IPS-NIHi11 (cell line): ENCODE measurements around the gene QSOX1.
"Not testable (repeated sequence)": the region's sequence is repeated elsewhere in the genome, so short reads cannot be mapped to it uniquely, and the experiment has no call there.

ENCODE experiments used
- DNase-seq: peaks from one replicate; pipeline ENCODE4 v3.0.0; 2012; ENCODE audit warnings: mixed read lengths, low spot score

QSOX1 gene, protein sequence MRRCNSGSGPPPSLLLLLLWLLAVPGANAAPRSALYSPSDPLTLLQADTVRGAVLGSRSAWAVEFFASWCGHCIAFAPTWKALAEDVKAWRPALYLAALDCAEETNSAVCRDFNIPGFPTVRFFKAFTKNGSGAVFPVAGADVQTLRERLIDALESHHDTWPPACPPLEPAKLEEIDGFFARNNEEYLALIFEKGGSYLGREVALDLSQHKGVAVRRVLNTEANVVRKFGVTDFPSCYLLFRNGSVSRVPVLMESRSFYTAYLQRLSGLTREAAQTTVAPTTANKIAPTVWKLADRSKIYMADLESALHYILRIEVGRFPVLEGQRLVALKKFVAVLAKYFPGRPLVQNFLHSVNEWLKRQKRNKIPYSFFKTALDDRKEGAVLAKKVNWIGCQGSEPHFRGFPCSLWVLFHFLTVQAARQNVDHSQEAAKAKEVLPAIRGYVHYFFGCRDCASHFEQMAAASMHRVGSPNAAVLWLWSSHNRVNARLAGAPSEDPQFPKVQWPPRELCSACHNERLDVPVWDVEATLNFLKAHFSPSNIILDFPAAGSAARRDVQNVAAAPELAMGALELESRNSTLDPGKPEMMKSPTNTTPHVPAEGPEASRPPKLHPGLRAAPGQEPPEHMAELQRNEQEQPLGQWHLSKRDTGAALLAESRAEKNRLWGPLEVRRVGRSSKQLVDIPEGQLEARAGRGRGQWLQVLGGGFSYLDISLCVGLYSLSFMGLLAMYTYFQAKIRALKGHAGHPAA

GRCh38 chr1:180154325-180155181 lies at the start of gene QSOX1:
Gene QSOX1 (plus strand): TSS chr1:180154869. CDS start chr1:180154908, 39 bp downstream.
- peak; percentile 100 for DNase-seq

- no peak for DNase-seq
These were observed 42.6 kb upstream of the QSOX1 start for GRCh38 chr1:180112091-180112490.

DNA sequence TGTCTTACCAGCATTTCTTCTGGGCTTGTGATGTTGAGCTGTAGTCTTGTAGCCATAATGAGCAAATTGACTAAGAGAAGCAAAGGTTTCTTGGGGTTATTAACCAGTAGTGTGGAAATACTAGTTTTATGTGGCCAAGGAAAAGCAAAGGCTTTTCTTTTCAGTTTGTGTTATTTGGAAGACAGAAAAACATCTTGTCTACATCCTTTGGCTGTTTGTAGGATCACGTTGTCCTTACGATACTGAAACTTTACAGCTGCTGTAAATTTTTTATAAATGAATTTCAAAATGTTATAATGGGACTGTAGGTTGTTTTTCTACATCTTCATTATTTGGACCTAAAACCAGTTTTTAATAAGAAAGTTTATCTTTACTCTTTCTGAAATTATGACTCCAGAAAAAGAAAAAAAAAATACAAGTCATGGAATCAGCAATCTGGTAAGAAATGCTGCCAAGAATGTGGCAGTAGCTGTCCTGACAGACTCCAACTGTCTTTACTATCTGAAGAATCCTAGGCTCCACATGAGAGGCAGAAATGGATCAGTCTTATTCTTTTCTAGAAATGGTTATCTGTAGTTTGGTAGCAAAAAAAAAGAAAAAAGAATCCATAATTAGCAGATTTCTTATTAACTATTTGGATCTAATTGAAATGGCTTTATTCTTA lies 41.6 kb upstream of the QSOX1 start:
- no peak for DNase-seq

GRCh38 chr1:180114396-180114945 lies 40.2 kb upstream of the QSOX1 start:
- DNase-seq: no peak

GRCh38 chr1:180116964-180117763 lies 37.5 kb upstream of the QSOX1 start:
- DNase-seq: no peak

GRCh38 chr1:180117764-180118116 lies 36.9 kb upstream of the QSOX1 start:
- DNase-seq: no peak

DNA sequence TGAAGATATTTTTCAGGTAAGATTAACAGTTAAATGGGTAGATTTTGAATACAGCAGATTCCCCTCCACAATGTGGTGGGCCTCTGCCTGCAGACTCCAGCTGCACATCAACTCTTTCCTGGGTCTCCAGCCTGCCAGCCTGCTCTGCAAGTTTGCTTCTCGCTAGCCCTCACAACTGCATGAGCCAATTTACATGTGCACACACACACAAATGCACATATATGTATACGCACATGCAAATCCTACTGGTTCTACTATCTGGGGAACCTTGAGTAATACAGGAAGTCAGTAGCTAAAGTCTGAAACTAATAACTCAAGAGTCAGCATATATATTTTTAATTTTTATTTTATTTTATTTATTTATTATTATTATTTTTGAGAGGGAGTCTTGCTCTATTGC lies 34.8 kb upstream of the QSOX1 start:
- no peak for DNase-seq

DNA sequence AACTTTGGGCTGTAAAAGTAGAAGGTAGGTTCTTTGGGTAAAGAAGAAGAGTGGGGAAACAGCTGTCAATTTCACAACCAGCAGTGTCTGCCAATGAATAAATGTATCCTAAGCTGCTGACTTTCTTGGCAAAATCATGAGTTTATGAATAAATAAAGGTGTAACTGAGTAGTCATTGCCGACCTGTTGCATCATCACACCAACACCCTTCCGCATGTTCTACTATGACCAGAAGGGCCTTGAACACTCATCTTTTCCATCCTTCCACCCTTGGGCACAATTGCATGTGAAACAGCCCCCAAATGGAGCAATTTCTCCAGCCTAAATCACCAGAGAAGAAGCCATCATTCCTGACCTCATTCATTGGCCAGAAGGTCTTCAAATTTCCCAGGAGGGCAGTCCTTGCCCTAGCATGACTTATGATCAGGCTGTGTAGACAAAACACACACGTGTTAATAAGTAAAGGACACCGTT lies 31.2 kb upstream of the QSOX1 start:
- DNase-seq: no peak

GRCh38 chr1:180130651-180131050 lies 24.0 kb upstream of the QSOX1 start:
- no peak for DNase-seq

- no peak for DNase-seq
These were observed 23.2 kb upstream of the QSOX1 start for GRCh38 chr1:180131510-180131909.

DNA sequence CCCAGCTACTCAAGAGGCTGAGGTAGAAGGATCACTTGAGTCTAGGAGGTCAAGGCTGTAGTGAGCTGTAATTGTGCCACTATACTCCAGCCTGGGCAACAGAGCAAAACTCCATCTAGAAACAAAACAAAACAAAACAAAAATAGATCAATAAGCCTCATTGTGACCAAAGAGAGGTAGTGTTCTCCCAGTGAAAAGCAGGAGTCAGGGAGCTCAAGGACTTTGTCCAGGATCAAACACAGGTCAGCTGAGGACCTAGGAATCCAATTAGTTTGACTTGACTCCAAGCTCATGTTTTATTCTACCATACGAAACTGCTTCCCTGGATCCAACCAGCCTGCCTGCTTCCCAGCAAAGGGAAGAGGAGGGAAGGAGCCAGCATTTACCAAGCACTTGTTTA lies 21.5 kb upstream of the QSOX1 start:
- no peak for DNase-seq

DNA sequence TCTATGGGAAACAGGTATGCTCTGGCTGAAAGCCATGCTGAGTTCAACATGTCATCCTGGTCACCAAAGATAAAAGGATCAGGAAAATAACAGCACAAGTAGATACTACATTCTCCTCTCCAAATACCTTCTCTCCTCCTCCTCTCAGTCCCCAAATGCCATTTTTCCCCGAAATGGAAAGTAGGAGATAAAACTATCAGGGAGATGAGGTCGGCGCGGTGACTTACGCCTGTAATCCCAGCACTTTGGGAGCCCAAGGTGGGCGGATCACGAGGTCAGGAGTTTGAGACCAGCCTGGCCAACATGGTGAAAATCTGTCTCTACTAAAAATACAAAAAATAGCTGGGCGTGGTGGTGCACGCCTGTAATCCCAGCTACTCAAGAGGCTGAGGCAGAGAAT lies 21.0 kb upstream of the QSOX1 start:
- not testable (repeated sequence) for DNase-seq

- no peak for DNase-seq
These were observed 19.1 kb upstream of the QSOX1 start for GRCh38 chr1:180135535-180135934.

GRCh38 chr1:180136331-180136967 lies 18.2 kb upstream of the QSOX1 start:
- no peak for DNase-seq

- no peak for DNase-seq
These were observed 17.7 kb upstream of the QSOX1 start for GRCh38 chr1:180136968-180137356.

DNA sequence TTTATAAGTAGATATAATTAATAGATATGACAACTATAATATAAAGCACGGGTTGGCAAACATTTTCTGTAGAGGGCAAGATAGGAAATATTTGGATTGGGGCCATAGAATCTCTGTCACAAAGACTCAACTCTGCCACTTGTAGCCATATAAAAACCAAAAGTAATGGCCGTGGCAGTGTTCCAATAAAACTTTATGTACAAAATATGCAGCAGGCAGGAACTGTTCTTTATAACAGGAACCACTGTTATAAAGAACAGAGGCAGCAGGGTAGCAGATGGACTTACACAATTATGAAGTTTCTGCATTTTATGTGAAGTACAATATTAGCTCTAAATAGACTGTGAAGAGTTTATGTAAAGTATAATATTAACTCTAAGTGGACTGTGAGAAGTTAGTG lies 16.9 kb upstream of the QSOX1 start:
- DNase-seq: no peak

DNA sequence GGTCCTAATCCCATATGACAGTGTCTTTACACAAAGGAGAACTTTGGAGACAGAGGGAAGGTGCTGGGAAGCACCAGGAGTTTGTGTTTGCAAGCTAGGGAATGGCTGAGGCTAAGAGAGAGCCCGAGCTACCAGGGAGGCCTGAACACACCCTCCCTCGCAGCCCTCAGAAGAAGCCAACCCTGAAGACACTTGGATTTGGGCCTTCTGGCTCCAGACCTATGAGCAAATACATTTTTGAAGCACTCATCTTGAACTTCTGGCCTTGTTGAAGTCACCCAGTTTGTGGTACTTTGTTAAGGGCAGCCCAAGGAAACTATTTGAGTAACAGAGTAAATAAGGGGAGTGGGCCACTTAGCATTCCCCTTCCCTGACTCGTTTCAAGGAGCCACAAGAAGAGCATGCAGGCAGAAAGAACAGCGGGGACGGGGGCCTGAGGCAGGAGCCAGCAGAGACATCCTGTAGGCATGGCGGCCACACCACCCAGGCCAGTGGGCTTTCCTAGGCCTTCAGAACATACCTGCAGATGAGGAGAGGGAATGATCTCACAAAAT lies 13.2 kb upstream of the QSOX1 start:
- no peak for DNase-seq

DNA sequence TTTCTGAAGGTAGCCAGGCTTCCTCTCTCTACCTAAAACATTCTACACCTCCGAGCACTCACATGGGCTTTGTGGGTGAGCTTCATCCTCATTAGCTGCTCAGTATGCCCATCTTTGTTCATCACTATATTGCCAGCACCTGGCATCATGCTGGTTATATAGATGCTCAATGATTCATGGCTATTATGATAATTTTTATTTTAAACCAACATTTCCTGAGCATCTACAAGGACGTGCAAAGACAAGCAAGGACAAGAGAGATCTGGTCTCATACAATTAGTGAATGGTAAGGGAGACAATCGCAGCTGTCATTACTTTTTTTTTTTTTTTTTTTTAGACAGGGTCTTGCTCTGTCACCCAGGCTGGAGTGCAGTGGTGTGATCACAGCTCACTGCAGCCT lies 11.3 kb upstream of the QSOX1 start:
- DNase-seq: no peak

DNA sequence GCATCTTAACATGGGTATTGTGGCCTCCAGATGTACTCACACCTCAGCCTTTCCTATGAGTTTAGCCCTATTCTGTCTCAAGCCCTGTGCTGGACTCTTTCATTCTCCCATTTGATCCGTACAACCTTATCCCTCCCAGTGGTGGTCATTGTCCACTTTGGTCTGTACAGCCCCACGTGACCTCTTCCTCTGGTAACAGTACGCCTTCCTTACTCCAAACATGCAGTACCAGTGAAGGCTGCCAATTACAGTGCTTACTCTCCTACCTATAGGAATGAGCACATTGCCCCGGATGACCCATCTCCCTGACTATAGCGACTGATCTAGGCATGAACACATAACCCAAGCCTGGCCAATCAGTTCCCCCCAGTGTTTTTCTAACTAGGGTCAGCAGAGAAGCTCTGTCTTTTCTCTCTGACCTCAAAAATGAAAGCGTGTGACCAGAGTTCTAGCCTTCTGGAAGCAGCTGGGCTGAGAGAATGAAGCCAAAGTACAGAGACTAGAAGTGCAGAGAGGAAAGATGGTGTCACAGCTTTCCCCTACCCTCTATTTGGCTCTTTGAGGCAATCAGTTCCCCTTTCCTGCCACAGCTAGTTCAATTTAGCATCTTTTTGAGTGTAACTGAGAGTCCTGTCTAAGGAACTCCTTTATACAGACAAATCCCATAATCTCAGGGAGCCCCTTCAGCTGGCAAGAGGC lies 9.9 kb upstream of the QSOX1 start:
- no peak for DNase-seq
